Measurements from ENCODE around the gene DMXL2. TPM values are rescaled to one million over a fixed set of nuclear protein-coding genes. Genes with fewer than 3 reads are reported as not detected.

The DMXL2 gene
- total and polyA plus RNA-seq, 2 experiments from 2014 or later, result 10.5 to 31.4 TPM

- Histone ChIP-seq H3K9me3 (ENCODE audit: low read depth) (no peaks in the 10 kb centered on the region), H2AFZ (no peak overlapping the region), H3K79me2 (no peaks in the 10 kb centered on the region), H3K36me3 (replicated peaks; ENCODE audit: insufficient read depth, low read depth) (no peaks in the 10 kb centered on the region), H3K9me2 (replicated peaks; ENCODE audit: insufficient read depth) (no peaks in the 10 kb centered on the region), H3K4me3 (no peak overlapping the region), H3K4me2 (no peak overlapping the region), H3K4me1 (ENCODE audit: insufficient read depth) (peaks cover 5% of the 10 kb centered on the region), H3K27ac (no peak overlapping the region), H4K20me1 (ENCODE audit: insufficient read depth, poor library complexity, severe bottlenecking) (no peaks in the 10 kb centered on the region), H3K27me3 (no peaks in the 10 kb centered on the region)
- TF ChIP-seq EZH2 (IDR thresholded peaks at IDR 0.05; ENCODE audit: borderline replicate concordance) (no peak), EZH2phosphoT487 (IDR thresholded peaks at IDR 0.05; ENCODE audit: low read depth, severe bottlenecking, unreplicated experiment) (no peak), CTCF (IDR thresholded peaks at IDR 0.05; ENCODE audit: poor library complexity) (no peak)
- WGBS (ENCODE audit: low lambda C conversion rate, missing lambda C conversion rate), result 93% methylated on average over 5 of the region's 5 CpGs
- no peak for DNase-seq (ENCODE audit: low spot score)
Observed at GRCh38 chr15:51491941-51492340, 130.6 kb downstream of the DMXL2 start.

- no peak for DNase-seq (ENCODE audit: low spot score)
- Histone ChIP-seq H3K4me3 (no peak overlapping the region), H3K9me2 (replicated peaks; ENCODE audit: insufficient read depth) (no peaks in the 10 kb centered on the region), H3K79me2 (no peaks in the 10 kb centered on the region), H3K36me3 (replicated peaks; ENCODE audit: insufficient read depth, low read depth) (no peaks in the 10 kb centered on the region), H2AFZ (no peak overlapping the region), H3K27me3 (no peaks in the 10 kb centered on the region), H3K27ac (no peak overlapping the region), H4K20me1 (ENCODE audit: insufficient read depth, poor library complexity, severe bottlenecking) (no peaks in the 10 kb centered on the region), H3K4me2 (no peak overlapping the region), H3K4me1 (ENCODE audit: insufficient read depth) (no peaks in the 10 kb centered on the region), H3K9me3 (ENCODE audit: low read depth) (peaks cover 17% of the 10 kb centered on the region)
- 86% methylated on average over 1 of the region's 1 CpG for WGBS (ENCODE audit: low lambda C conversion rate, missing lambda C conversion rate)
- TF ChIP-seq CTCF (IDR thresholded peaks at IDR 0.05; ENCODE audit: poor library complexity), result no peak
- no peak for TF ChIP-seq EZH2 (IDR thresholded peaks at IDR 0.05; ENCODE audit: borderline replicate concordance)
- TF ChIP-seq EZH2phosphoT487 (IDR thresholded peaks at IDR 0.05; ENCODE audit: low read depth, severe bottlenecking, unreplicated experiment), result no peak
Observed at GRCh38 chr15:51484781-51485180, 137.8 kb downstream of the DMXL2 start.

- TF ChIP-seq CTCF (IDR thresholded peaks at IDR 0.05; ENCODE audit: poor library complexity) (no peak), EZH2phosphoT487 (IDR thresholded peaks at IDR 0.05; ENCODE audit: low read depth, severe bottlenecking, unreplicated experiment) (no peak), EZH2 (IDR thresholded peaks at IDR 0.05; ENCODE audit: borderline replicate concordance) (no peak)
- WGBS (ENCODE audit: low lambda C conversion rate, missing lambda C conversion rate), result 100% methylated on average over 3 of the region's 3 CpGs
- H3K36me3 ChIP-seq (replicated peaks; ENCODE audit: insufficient read depth, low read depth), result no peaks in the 10 kb centered on the region
Observed at GRCh38 chr15:51483985-51484384, 138.6 kb downstream of the DMXL2 start.

GRCh38 chr15:51483520-51483919 lies 139.1 kb downstream of the DMXL2 start:
- H3K4me2 ChIP-seq, result no peak overlapping the region
- no peak for DNase-seq (ENCODE audit: low spot score)

More at GRCh38 chr15:51483985-51484384, 138.6 kb downstream of the DMXL2 start:
- Histone ChIP-seq H2AFZ (no peak overlapping the region), H3K27me3 (no peaks in the 10 kb centered on the region), H3K4me3 (no peak overlapping the region), H3K9me3 (ENCODE audit: low read depth) (peaks cover 17% of the 10 kb centered on the region), H3K27ac (no peak overlapping the region), H3K4me2 (no peak overlapping the region), H4K20me1 (ENCODE audit: insufficient read depth, poor library complexity, severe bottlenecking) (no peaks in the 10 kb centered on the region), H3K4me1 (ENCODE audit: insufficient read depth) (no peaks in the 10 kb centered on the region), H3K9me2 (replicated peaks; ENCODE audit: insufficient read depth) (no peaks in the 10 kb centered on the region), H3K79me2 (no peaks in the 10 kb centered on the region)
- no peak for DNase-seq (ENCODE audit: low spot score)

More at GRCh38 chr15:51483520-51483919, 139.1 kb downstream of the DMXL2 start:
- H3K27ac ChIP-seq, result no peak overlapping the region
- TF ChIP-seq CTCF (IDR thresholded peaks at IDR 0.05; ENCODE audit: poor library complexity), result no peak
- TF ChIP-seq EZH2 (IDR thresholded peaks at IDR 0.05; ENCODE audit: borderline replicate concordance), result no peak
- no peak for TF ChIP-seq EZH2phosphoT487 (IDR thresholded peaks at IDR 0.05; ENCODE audit: low read depth, severe bottlenecking, unreplicated experiment)
- no peaks in the 10 kb centered on the region for H3K27me3 ChIP-seq
- no peaks in the 10 kb centered on the region for H4K20me1 ChIP-seq (ENCODE audit: insufficient read depth, poor library complexity, severe bottlenecking)
- WGBS (ENCODE audit: low lambda C conversion rate, missing lambda C conversion rate), result 97% methylated on average over 7 of the region's 8 CpGs
- no peaks in the 10 kb centered on the region for H3K9me2 ChIP-seq (replicated peaks; ENCODE audit: insufficient read depth)
- no peaks in the 10 kb centered on the region for H3K4me1 ChIP-seq (ENCODE audit: insufficient read depth)
- H3K79me2 ChIP-seq, result no peaks in the 10 kb centered on the region
- no peak overlapping the region for H2AFZ ChIP-seq
- H3K9me3 ChIP-seq (ENCODE audit: low read depth), result peaks cover 17% of the 10 kb centered on the region
- H3K36me3 ChIP-seq (replicated peaks; ENCODE audit: insufficient read depth, low read depth), result no peaks in the 10 kb centered on the region
- H3K4me3 ChIP-seq, result no peak overlapping the region

All from hepatocyte (in vitro differentiated cells).